ENCODE data around the gene DUSP8.

DNA sequence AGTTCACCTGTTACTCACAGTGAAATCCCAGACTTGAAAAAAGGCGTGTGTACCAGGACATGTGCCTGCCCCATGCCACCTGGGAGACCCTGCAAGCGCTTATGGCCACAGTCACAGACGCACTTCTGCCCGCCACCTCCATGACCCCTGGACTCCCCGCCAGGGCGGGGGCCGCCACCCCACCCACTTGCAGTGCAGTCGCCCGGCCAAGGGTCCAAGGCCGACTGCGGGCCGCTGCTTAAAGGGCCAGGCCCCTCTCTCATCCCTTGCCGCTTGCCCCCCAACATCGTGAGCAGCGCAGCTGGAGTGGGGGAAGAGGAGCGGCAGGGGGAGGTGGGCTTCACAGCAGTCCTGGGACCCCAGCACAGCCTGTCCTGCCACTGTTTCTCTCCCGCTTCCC is 10.8 kb downstream of the DUSP8 start:
- TF ChIP-seq CTCF (IDR thresholded peaks at IDR 0.05) (no peak), ATF3 (CRISPR knock-in tag; conservative IDR thresholded peaks at IDR 0.05) (no peak)

Measured in WTC11 (cell line).